Kidney (tissue), 14 donors: ENCODE data around the gene CYB5R4. TPM values are rescaled to one million over a fixed set of nuclear protein-coding genes. Genes with fewer than 3 reads are reported as not detected.
"Not testable (repeated sequence)": the region's sequence is repeated elsewhere in the genome, so short reads cannot be mapped to it uniquely, and the experiment has no call there.

Experiments used
- DNase-seq, 5 donors: peaks; one replicate each; pipeline ENCODE4 v3.0.0-alpha.2; 2013 to 2020
- FAIRE-seq: peaks from 2 replicates; lab custom pipeline; 2012; peaks lifted over from hg19 to GRCh38; lab: Jason Lieb, UNC
- H3K27ac ChIP-seq, 2 donors: one replicate each; pipeline ENCODE4 v1.7.0; 2013; ENCODE audit warnings: low read depth in 2 of 2, low read length in 2 of 2, inconsistent platforms in 1 of 2
- H3K27me3 ChIP-seq: one replicate; pipeline ENCODE4 v1.7.1; 2013; ENCODE audit warnings: low read length, inconsistent platforms; ENCODE audit not compliant: control insufficient read depth, insufficient read depth
- H3K36me3 ChIP-seq, 3 donors: one replicate each; pipeline versions ENCODE4 v1.7.0 to v1.7.1; 2013; ENCODE audit warnings: low read length in 3 of 3, control low read depth in 1 of 3, inconsistent platforms in 1 of 3; ENCODE audit not compliant: insufficient read depth in 3 of 3, control insufficient read depth in 2 of 3
- H3K4me1 ChIP-seq, 3 donors: one replicate each; pipeline versions ENCODE4 v1.7.0 to v1.7.1; 2013; ENCODE audit warnings: low read length in 3 of 3, inconsistent platforms in 1 of 3, low read depth in 1 of 3; ENCODE audit not compliant: control insufficient read depth in 2 of 3, insufficient read depth in 2 of 3
- H3K4me3 ChIP-seq, 3 donors: one replicate each; pipeline versions ENCODE4 v1.7.0 to v1.8.1; 2013; ENCODE audit warnings: low read length in 3 of 3, control low read depth in 1 of 3, inconsistent platforms in 1 of 3
- H3K9ac ChIP-seq, 3 donors: one replicate each; pipeline versions ENCODE4 v1.7.0 to v1.7.1; 2013; ENCODE audit warnings: low read length in 3 of 3, control low read depth in 1 of 3, inconsistent platforms in 1 of 3
- H3K9me3 ChIP-seq, 3 donors: one replicate each; pipeline versions ENCODE4 v1.7.0 to v1.7.1; 2013; ENCODE audit warnings: low read length in 3 of 3, control low read depth in 1 of 3, inconsistent platforms in 1 of 3; ENCODE audit not compliant: control insufficient read depth in 2 of 3, insufficient read depth in 1 of 3
- CTCF ChIP-seq: IDR thresholded peaks from 3 replicates; pipeline ENCODE4 v1.5.1; 2012; ENCODE audit warnings: mild to moderate bottlenecking, moderate library complexity, borderline replicate concordance; ENCODE audit not compliant: insufficient read depth; ENCODE audit errors: extremely low read depth
- intact Hi-C: fragments of 100-400 bp; cut with DNase I; formaldehyde crosslinking; loops from one replicate; pipeline ENCODE4 v1.11.1; 2022
- polyA plus RNA-seq: library from polyadenylated mRNA; stranded (reverse); fragments of 350-450 nt; fragmentation: Illumina TruSeq; extraction: RNeasy Lipid Tissue Mini Kit (QIAGEN cat#74804); gene quantifications from one replicate; pipeline ENCODE4 v1.2.3, GENCODE V29; 2014; ENCODE audit warnings: low read depth, low replicate concordance; ENCODE audit not compliant: insufficient read depth
- total RNA-seq: library from RNA; stranded (reverse); fragmentation: NEBNext Ultra II Directional; extraction: Animal tissue kit (Norgen Biotek cat#: 25700); gene quantifications from one replicate; pipeline ENCODE4 v1.2.1, GENCODE V29; 2021
- donor health status: control.
- donor health status: control.
- donor health status: control.
- donor health status: control.
- donor health status: control.
- donor health status: DM: yes; HTN: yes; CAD: no.
- donor health status: Normal renal cell carcinoma (clear cell type).

The CYB5R4 gene
- total and polyA plus RNA-seq, 2 donors from 2014 or later = 8.0 to 18.7 TPM

GRCh38 chr6:83921315-83921714 lies 61.8 kb downstream of the CYB5R4 start:
- Histone ChIP-seq H3K9me3 (no peaks in the 10 kb centered on the region), H3K27me3 (no peaks in the 10 kb centered on the region), H3K27ac (no peak overlapping the region), H3K9ac (no peak overlapping the region), H3K4me3 (no peak overlapping the region), H3K4me1 (no peaks in the 10 kb centered on the region), H3K36me3 (peaks cover 0 to 2% (median 1%) of the 10 kb centered on the region in 3 donors)
- no peak for TF ChIP-seq CTCF
- DNase-seq (no peak), FAIRE-seq (no peak)
- intact Hi-C loops = no loop called here

- Histone ChIP-seq H3K4me1 (no peaks in the 10 kb centered on the region), H3K36me3 (peaks cover 0 to 4% (median 3%) of the 10 kb centered on the region in 3 donors), H3K27me3 (no peaks in the 10 kb centered on the region), H3K9ac (no peak overlapping the region), H3K4me3 (no peak overlapping the region), H3K9me3 (no peaks in the 10 kb centered on the region), H3K27ac (no peak overlapping the region)
- TF ChIP-seq CTCF = no peak
- intact Hi-C loops = no loop called here
- FAIRE-seq (no peak), DNase-seq (peak in 1 of 5 donors; percentile 1)
Measured at GRCh38 chr6:83927470-83927869, 68.0 kb downstream of the CYB5R4 start.

- no peak for TF ChIP-seq CTCF
- Histone ChIP-seq H3K9ac (no peak overlapping the region), H3K27me3 (no peaks in the 10 kb centered on the region), H3K27ac (no peak overlapping the region), H3K4me1 (no peaks in the 10 kb centered on the region), H3K4me3 (no peak overlapping the region), H3K9me3 (no peaks in the 10 kb centered on the region), H3K36me3 (peaks cover 0 to 4% (median 3%) of the 10 kb centered on the region in 3 donors)
- no peak for FAIRE-seq
- intact Hi-C loops = no loop called here
- no peak for DNase-seq
Measured at GRCh38 chr6:83928286-83928685, 68.8 kb downstream of the CYB5R4 start.

GRCh38 chr6:83946201-83946833 lies 86.8 kb downstream of the CYB5R4 start:
- H3K9ac ChIP-seq, DNase-seq, H3K4me1 ChIP-seq, H3K9me3 ChIP-seq, H3K36me3 ChIP-seq, H3K27ac ChIP-seq, intact Hi-C loops, FAIRE-seq, H3K4me3 ChIP-seq, H3K27me3 ChIP-seq: not testable (repeated sequence)

GRCh38 chr6:83947983-83948382 lies 88.5 kb downstream of the CYB5R4 start:
- intact Hi-C loops = not testable (repeated sequence)

More at GRCh38 chr6:83947983-83948382, 88.5 kb downstream of the CYB5R4 start:
- DNase-seq, H3K4me1 ChIP-seq, H3K4me3 ChIP-seq, H3K27ac ChIP-seq, H3K36me3 ChIP-seq, H3K9ac ChIP-seq, FAIRE-seq, H3K27me3 ChIP-seq, H3K9me3 ChIP-seq: not testable (repeated sequence)
